Measurements from ENCODE around the gene MAGI1. TPM values are rescaled to one million over a fixed set of nuclear protein-coding genes. Genes with fewer than 3 reads are reported as not detected.
"Not testable (repeated sequence)": the region's sequence is repeated elsewhere in the genome, so short reads cannot be mapped to it uniquely, and the experiment has no call there.

The MAGI1 gene
- total RNA-seq, 1 donor from 2014 or later, result 10.6 TPM

- DNase-seq (ENCODE audit: low read depth), result no peak
Observed at GRCh38 chr3:65912647-65913046, 126.1 kb downstream of the MAGI1 start.

GRCh38 chr3:65908588-65908987, 130.1 kb downstream of the MAGI1 start:
- no peak for DNase-seq (ENCODE audit: low read depth)

- no peak for DNase-seq (ENCODE audit: low read depth)
Observed at GRCh38 chr3:65907232-65908130, 131.2 kb downstream of the MAGI1 start.

- DNase-seq (ENCODE audit: low read depth), result no peak
Observed at GRCh38 chr3:65905771-65906170, 132.9 kb downstream of the MAGI1 start.

DNA sequence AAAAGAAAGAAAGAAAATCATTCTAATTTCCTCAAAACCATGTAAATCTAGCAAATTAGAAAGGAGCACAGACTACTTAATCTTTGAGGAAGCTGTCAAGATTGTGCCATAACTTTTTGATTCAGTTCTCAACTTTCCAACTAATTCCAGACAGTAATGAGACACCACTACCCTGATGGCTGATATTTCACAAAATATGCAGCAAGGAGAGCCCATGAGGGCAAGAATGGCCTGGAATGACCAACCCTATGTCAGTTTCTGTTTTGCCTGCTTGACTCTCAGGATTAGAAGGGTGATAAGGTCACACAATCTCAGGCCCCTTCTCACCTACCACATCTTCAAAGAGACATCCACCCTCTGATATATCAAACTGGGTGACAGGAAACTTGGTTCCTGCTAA, 134.7 kb downstream of the MAGI1 start:
- DNase-seq (ENCODE audit: low read depth), result no peak

- no peak for DNase-seq (ENCODE audit: low read depth)
Observed at GRCh38 chr3:65902304-65902793, 136.4 kb downstream of the MAGI1 start.

DNA sequence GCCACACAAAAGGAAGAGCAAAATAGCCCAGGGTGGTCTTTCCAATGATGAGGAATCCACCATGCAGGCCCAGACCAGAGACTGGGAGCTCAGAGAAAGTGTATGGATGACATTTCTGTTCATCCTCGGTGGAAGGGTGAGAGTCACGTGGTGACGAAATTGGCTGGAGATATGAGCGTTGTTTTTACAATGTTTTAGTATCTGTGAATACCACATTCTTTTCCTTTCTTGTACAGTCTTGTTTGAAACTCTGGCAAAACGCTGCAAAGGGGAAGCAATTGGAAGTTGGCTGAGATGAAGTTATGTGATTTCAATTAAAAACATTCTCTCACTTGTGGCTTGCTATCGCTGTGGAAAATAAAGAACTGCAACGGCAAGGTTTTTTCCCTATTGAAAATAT, 137.5 kb downstream of the MAGI1 start:
- DNase-seq (ENCODE audit: low read depth), result no peak

DNA sequence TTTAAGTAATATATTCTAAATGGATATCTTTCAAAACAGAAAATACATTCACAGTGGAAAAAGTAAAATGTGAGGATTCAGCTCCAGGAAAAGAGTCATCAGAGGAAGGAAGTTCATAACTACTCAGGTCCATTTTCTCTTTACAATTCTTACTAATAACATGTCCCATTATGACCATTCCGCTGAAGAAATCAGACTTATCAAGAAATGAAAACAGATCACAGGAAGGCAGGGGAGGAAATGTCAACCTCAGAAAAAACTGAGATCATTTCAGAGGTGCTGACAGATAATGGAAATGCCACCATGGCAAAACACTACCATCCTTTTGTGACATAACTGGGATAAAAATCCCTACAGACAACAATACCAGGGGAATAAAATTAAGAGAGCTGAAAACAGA, 139.5 kb downstream of the MAGI1 start:
- no peak for DNase-seq (ENCODE audit: low read depth)

GRCh38 chr3:65897766-65898165, 141.0 kb downstream of the MAGI1 start:
- no peak for DNase-seq (ENCODE audit: low read depth)

GRCh38 chr3:65896321-65896720, 142.4 kb downstream of the MAGI1 start:
- DNase-seq (ENCODE audit: low read depth), result no peak

DNA sequence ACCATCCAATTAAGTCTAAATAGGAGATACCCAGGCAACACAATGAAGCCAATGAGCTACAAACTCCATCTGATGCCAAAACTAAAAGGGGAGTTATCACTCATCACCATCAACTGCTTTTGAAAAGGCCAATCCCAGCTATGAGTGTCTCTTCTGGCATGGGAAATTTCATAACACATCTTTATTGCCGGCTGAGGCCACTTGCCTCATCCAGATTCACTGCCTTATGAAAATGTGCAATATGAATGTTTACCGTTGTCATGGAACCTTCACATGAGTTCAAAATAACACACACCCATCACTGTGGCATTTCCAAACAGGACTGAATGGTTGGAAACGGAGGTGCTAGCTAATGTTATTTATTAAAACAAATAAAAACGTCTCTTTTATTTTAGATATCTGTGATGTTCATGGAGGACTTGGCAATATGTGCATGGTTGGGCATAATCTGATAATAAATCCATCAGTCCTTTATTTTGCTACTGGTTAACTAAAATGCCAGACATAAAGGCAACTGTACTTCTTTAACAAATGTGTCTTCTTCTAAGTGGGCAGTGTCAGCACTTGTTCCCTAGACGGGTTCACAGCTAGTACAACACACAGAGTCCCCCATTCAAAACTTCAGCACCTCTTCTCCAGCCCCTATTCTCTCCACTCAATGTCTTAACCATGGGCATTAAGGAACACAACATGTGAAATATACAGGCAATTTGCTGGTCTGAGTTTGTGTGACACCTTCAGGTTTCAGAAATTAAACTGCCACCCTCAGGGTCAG, 143.9 kb downstream of the MAGI1 start:
- peak; percentile 48 for DNase-seq (ENCODE audit: low read depth)

- DNase-seq (ENCODE audit: low read depth), result no peak
Observed at GRCh38 chr3:65894126-65894525, 144.6 kb downstream of the MAGI1 start.

- no peak for DNase-seq (ENCODE audit: low read depth)
Observed at GRCh38 chr3:65893631-65894030, 145.1 kb downstream of the MAGI1 start.

DNA sequence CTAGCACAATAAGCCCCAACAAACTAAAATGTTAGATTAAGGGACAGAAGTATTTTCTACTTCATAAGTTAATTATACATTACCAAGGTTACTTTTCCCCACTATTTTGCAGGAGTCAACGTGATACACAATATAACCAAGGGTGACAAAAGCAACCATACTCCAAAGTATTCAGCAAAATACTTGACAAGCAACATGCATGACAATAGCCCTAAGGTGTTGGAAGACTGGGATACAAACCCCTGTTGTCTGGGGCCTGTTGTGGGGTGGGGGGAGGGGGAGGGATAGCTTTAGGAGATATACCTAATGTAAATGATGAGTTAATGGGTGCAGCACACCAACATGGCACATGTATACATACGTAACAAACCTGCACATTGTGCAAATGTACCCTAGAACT, 147.2 kb downstream of the MAGI1 start:
- DNase-seq (ENCODE audit: low read depth), result not testable (repeated sequence)

- no peak for DNase-seq (ENCODE audit: low read depth)
Observed at GRCh38 chr3:65890328-65890727, 148.4 kb downstream of the MAGI1 start.

DNA sequence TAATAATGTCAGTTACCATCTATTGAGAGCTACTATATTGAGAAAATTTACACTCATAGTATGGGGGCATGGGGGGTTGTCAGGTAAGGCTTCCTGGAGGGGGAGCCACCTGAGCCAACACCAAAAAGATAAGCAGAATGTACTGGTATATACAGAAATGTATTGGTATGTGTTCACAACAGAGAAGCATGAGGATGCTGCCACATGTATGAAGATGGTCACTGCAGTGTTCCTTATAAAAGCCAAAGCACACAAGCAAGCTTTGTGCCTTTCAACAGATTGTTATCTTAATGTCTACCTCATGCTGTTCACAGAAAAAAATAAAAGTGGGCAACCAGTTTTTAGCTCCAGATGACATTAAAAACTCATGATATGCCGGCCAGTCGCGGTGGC, 149.0 kb downstream of the MAGI1 start:
- DNase-seq (ENCODE audit: low read depth), result no peak

DNA sequence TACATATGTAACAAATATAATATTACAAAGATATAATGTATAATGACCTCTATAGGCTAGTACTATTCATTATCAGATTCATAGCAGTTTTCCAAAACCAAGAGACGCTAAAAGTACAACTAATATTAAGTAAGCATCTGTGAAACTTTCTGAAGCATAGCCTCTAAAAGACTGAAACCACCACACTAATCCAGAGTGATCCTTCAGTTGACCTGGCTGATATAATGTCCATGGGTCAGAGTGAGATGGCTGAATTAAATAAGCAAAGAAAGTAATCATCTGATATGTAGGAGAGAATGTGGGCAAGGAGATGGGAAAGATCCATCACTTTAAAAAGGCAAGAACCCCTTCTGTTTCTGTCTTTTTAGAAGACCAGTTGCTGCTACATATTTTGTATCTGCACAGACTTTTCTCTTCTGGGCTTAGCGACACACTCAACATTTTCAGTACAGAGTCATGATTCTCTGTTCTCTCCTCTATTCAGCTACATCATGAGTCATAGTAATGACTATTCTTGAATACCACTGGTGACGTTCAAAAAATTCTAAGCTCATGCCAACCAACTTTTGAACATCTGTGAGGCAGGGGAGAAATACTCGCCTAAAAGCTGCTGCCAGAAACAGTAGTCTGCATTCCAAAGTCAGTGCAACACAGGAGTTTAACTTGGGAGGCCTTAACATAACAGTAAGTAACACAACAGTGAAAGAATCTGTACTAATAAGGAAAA, 149.6 kb downstream of the MAGI1 start:
- DNase-seq (ENCODE audit: low read depth), result peak; percentile 90

- DNase-seq (ENCODE audit: low read depth), result no peak
Observed at GRCh38 chr3:65888196-65888595, 150.5 kb downstream of the MAGI1 start.

DNA sequence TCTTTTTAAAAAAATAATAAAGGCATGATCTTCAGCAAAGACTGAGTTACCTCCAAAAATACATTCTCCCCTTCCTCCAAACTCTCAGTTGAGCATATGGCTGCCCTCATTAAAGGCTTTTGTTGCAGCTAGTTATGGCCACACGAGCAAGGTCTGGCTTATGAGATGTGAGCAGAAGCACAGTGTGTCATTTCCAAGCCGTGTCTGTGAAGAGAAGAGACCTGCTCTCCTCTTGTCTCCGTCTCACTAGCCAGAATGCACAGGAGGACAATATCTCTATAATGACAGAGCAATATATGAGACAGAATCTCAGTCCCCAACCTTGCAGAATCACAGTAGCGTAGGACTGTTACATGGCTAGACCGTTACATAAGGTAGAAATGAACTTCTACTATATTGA, 152.3 kb downstream of the MAGI1 start:
- DNase-seq (ENCODE audit: low read depth), result no peak

DNA sequence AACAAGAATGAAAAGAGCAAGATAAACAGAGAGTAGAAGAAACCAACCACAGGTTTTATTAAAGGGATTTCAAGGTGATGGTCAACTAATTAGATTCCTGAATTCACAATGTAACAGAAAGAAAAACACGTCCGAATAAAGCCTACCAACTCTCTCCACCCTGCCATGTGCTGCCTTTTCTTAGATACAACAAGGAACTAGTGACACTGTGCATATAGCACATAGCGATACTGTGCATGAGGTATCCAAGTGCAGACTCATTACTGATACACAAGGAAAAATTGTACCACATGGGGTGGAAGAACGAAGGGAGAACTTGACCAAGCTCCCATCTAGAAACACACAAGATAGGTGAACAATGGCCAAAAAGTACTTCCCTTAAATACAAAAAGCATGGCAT, 154.6 kb downstream of the MAGI1 start:
- DNase-seq (ENCODE audit: low read depth), result no peak

- DNase-seq (ENCODE audit: low read depth), result no peak
Observed at GRCh38 chr3:65883613-65884012, 155.1 kb downstream of the MAGI1 start.

GRCh38 chr3:65880350-65880749, 158.4 kb downstream of the MAGI1 start:
- no peak for DNase-seq (ENCODE audit: low read depth)
